Measurements from ENCODE around the gene TMEM30B.

DNA sequence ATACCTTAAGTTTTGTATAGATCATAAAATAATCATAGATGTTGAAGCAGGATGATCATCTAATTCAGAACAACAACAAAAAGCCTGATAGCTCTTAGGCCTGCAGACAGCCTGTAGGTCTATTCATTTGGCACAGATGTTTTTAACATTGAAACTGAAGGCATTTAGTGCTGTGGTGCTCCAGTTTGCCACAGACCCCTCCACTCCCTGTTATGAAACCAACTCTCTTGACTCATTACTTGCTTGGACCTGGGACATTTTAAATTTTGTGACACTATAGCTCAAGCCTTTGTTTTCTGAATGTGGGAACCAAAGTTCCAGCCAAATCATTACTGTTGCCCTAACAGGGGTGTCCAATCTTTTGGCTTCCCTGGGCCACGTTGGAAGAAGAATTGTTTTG is 49.4 kb upstream of the TMEM30B start:
- TF ChIP-seq, protein P1, sequence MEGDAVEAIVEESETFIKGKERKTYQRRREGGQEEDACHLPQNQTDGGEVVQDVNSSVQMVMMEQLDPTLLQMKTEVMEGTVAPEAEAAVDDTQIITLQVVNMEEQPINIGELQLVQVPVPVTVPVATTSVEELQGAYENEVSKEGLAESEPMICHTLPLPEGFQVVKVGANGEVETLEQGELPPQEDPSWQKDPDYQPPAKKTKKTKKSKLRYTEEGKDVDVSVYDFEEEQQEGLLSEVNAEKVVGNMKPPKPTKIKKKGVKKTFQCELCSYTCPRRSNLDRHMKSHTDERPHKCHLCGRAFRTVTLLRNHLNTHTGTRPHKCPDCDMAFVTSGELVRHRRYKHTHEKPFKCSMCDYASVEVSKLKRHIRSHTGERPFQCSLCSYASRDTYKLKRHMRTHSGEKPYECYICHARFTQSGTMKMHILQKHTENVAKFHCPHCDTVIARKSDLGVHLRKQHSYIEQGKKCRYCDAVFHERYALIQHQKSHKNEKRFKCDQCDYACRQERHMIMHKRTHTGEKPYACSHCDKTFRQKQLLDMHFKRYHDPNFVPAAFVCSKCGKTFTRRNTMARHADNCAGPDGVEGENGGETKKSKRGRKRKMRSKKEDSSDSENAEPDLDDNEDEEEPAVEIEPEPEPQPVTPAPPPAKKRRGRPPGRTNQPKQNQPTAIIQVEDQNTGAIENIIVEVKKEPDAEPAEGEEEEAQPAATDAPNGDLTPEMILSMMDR (IDR thresholded peaks at IDR 0.05) = no peak
- no peak for TF ChIP-seq POLR2AphosphoS5 (IDR thresholded peaks at IDR 0.05)
